ENCODE data around the gene PLEKHS1.
"Not testable (repeated sequence)": the region's sequence is repeated elsewhere in the genome, so short reads cannot be mapped to it uniquely, and the experiment has no call there.

- not testable (repeated sequence) for TF ChIP-seq CTCF (IDR thresholded peaks at IDR 0.05); EP300 (IDR thresholded peaks at IDR 0.05; ENCODE audit: low read depth); POLR2A (IDR thresholded peaks at IDR 0.05); POLR2AphosphoS5 (IDR thresholded peaks at IDR 0.05)
Observed at GRCh38 chr10:113821306-113821705, 69.8 kb downstream of the PLEKHS1 start.
